HEK293T (cell line): ENCODE data around the gene FAM193A.
"Not testable (repeated sequence)": the region's sequence is repeated elsewhere in the genome, so short reads cannot be mapped to it uniquely, and the experiment has no call there.

Source experiments
- ARNT ChIP-seq: fragments of 450-650 bp; IDR thresholded peaks from 2 replicates; pipeline ENCODE4 v1.6.1; 2017; ENCODE audit warnings: mild to moderate bottlenecking
- BHLHE40 ChIP-seq: fragments of 450-650 bp; IDR thresholded peaks from 2 replicates; pipeline ENCODE4 v1.6.1; 2016; ENCODE audit warnings: mild to moderate bottlenecking, moderate library complexity, borderline replicate concordance
- CTBP1 ChIP-seq: fragments of 450-650 bp; IDR thresholded peaks from 2 replicates; pipeline ENCODE4 v1.6.1; 2016; ENCODE audit warnings: borderline replicate concordance
- ELF4 ChIP-seq: fragments of 450-650 bp; IDR thresholded peaks from 2 replicates; pipeline ENCODE4 v1.6.1; 2017; ENCODE audit warnings: antibody characterized with exemption
- FOXA1 ChIP-seq: fragments of 450-650 bp; IDR thresholded peaks from 2 replicates; pipeline ENCODE4 v1.6.1; 2016; ENCODE audit warnings: mild to moderate bottlenecking
- FOXK2 ChIP-seq: fragments of 450-650 bp; IDR thresholded peaks from 2 replicates; pipeline ENCODE4 v1.6.1; 2016; ENCODE audit warnings: mild to moderate bottlenecking
- FOXM1 ChIP-seq: fragments of 450-650 bp; IDR thresholded peaks from 2 replicates; pipeline ENCODE4 v1.6.1; 2017; ENCODE audit warnings: mild to moderate bottlenecking, borderline replicate concordance
- LEF1 ChIP-seq: fragments of 450-650 bp; IDR thresholded peaks from 2 replicates; pipeline ENCODE4 v1.6.1; 2017; ENCODE audit warnings: mild to moderate bottlenecking, borderline replicate concordance
- NFRKB ChIP-seq: fragments of 450-650 bp; IDR thresholded peaks from 2 replicates; pipeline ENCODE4 v1.6.1; 2016; ENCODE audit warnings: mild to moderate bottlenecking, moderate library complexity
- PKNOX1 ChIP-seq: fragments of 450-650 bp; IDR thresholded peaks from 2 replicates; pipeline ENCODE4 v1.6.1; 2016
- SP1 ChIP-seq: fragments of 450-650 bp; IDR thresholded peaks from 2 replicates; pipeline ENCODE4 v1.6.1; 2017
- SUZ12 ChIP-seq: fragments of 450-650 bp; IDR thresholded peaks from 2 replicates; pipeline ENCODE4 v1.6.1; 2016; ENCODE audit warnings: mild to moderate bottlenecking
- TARDBP ChIP-seq: fragments of 450-650 bp; IDR thresholded peaks from 2 replicates; pipeline ENCODE4 v1.6.1; 2016
- ZNF384 ChIP-seq: fragments of 450-650 bp; IDR thresholded peaks from 2 replicates; pipeline ENCODE4 v1.6.1; 2016

GRCh38 chr4:2636994-2637393 is 100.5 kb downstream of the FAM193A start:
- not testable (repeated sequence) for TF ChIP-seq SUZ12, ZNF384, ARNT, SP1, ELF4, LEF1, BHLHE40, FOXM1, CTBP1, NFRKB, FOXA1, PKNOX1, TARDBP, FOXK2
